SJSA1 (cell line): ENCODE measurements around the gene SLC15A3. TPM values are rescaled to one million over a fixed set of nuclear protein-coding genes. Genes with fewer than 3 reads are reported as not detected.

ENCODE experiments used
- DNase-seq, 2 experiments: peaks; one replicate each; pipeline ENCODE4 v3.0.0-alpha.2; 2015 to 2020; ENCODE audit warnings: low spot score in 2 of 2, low read depth in 1 of 2
- H3K27ac ChIP-seq: fragments of 250-450 bp; sonication (Bioruptor Pico); 2 replicates; pipeline ENCODE4 v1.5.1; 2020; ENCODE audit warnings: mild to moderate bottlenecking, moderate library complexity
- H3K27me3 ChIP-seq: fragments of 250-450 bp; sonication (Bioruptor Pico); replicated peaks from 2 replicates; pipeline ENCODE4 v1.5.1; 2020; ENCODE audit warnings: mild to moderate bottlenecking, moderate library complexity
- H3K36me3 ChIP-seq: fragments of 250-450 bp; sonication (Bioruptor Pico); 2 replicates; pipeline ENCODE4 v1.5.1; 2020; ENCODE audit warnings: mild to moderate bottlenecking
- H3K4me1 ChIP-seq: fragments of 250-450 bp; sonication (Bioruptor Pico); replicated peaks from 2 replicates; pipeline ENCODE4 v1.6.1; 2021; ENCODE audit warnings: mild to moderate bottlenecking
- H3K4me3 ChIP-seq: fragments of 250-450 bp; sonication (Bioruptor Pico); 2 replicates; pipeline ENCODE4 v1.5.1; 2020; ENCODE audit warnings: mild to moderate bottlenecking
- H3K9me3 ChIP-seq: fragments of 250-450 bp; sonication (Bioruptor Pico); replicated peaks from 2 replicates; pipeline ENCODE4 v1.5.1; 2020; ENCODE audit warnings: mild to moderate bottlenecking
- total RNA-seq: library from RNA; depleted of rRNA; stranded (reverse); fragments of >200 nt; shearing (Covaris generic); gene quantifications from 2 replicates; pipeline ENCODE4 v1.2.3, GENCODE V29; 2014

SLC15A3 gene
- total RNA-seq, 1 experiment from 2014 or later = 26.5 TPM

DNA sequence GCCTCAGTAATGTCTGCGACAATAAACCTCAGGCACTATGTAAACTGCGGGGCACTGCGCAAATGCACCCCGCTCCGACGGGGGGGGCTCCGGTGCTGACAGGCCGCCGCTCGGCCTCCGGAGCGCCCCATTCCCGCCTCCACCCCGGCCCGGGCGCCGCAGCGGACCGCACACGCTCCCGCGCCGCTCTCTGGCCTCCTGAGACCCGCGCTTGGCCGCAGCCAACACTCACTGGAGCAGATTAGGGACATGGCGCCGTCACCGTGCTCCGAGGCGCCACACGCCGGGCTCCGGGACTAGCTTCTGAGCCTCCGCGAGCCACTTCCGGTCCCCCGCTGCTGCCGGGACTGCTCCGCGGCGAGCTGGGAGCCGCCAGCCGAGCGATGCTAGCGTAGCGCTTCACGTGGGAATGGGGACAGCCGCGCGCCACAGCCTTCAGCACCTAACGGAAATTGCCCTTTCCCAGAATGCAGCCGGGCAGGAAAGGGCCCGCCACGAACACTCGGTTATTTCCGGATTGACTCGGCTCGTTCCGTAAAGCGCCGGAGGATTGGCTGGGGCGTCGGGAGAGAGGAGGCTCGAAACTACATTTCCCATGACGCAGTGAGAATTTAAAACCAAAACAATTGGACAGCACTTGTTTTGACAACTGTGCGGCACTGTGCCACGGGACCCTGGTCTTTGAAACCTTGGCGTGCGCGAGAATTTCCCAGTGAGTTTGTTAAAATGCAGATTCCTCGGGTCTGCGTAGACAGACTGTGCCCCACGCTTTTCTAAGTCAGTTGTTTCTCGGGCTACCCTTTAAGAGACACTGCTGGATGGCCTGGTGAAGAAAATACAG is 45.6 kb downstream of the SLC15A3 start, which contains the start of gene PRPF19:
TSS of gene PRPF19 (minus strand) at position 454 of the 841 bp plus-strand sequence. CDS start at position 251, 203 bp downstream.
- H3K27me3 ChIP-seq = no peaks in the 10 kb centered on the region
- H3K36me3 ChIP-seq = peaks cover 35% of the 10 kb centered on the region

DNA sequence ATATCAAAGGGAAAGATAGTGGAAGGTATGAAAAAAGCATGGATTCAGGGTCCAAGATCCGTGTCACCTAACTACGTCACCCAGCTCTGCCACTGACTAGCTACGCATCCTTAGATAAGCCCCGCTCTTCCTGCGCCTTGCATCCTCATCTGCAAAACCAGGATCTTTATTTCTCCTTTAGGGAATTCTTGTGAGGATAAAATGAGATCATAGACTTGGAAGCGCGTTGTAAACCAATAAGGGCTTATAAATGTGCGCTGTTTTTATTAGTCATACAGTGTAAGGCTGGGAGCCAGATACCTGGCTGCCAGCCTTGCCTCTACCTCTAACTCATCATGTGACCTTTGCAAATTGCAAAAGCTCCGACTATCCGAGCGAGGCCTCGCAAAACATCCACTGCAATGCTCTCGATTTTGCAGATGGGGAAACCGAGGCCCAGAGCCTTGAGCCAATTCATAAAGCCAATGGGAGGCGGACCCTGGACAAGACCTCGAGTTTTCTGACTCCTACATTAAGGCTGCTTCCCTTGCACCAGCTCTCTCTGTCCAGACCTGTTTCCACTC is 46.3 kb downstream of the SLC15A3 start:
- peaks cover 40% of the 10 kb centered on the region for H3K36me3 ChIP-seq
- no peaks in the 10 kb centered on the region for H3K27me3 ChIP-seq
- no peaks in the 10 kb centered on the region for H3K9me3 ChIP-seq
- H3K4me1 ChIP-seq = peaks cover 8% of the 10 kb centered on the region
- no peak for DNase-seq
- H3K4me3 ChIP-seq = peak overlapping the region; percentile 84
- peak overlapping the region; percentile 85 for H3K27ac ChIP-seq

More for the DNA sequence above, 45.6 kb downstream of the SLC15A3 start, which contains the start of gene PRPF19:
- H3K27ac ChIP-seq = peak within 1 kb of the TSS; percentile 85
- DNase-seq = peak; percentile 99 to 100
- no peaks in the 10 kb centered on the region for H3K9me3 ChIP-seq
- peaks cover 8% of the 10 kb centered on the region for H3K4me1 ChIP-seq
- H3K4me3 ChIP-seq = peak within 1 kb of the TSS; percentile 84

DNA sequence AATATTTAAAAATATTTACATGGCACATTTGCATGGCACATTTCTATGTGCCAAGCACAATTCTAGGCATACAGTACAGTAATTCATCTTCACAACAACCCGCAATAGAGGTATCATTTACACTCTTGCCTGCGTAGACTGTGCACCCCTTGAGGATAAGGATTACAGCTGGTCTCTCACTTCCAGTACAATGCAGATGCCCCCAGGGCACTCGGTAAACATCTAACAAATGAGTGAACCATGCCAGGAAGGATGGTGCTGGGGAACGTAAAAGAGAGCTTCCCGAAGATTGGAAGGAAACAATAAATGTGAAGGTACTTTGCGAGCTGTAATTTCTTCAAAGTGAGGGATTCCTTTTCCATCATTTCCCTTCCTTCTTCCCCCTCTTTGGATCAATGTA is 46.9 kb downstream of the SLC15A3 start:
- Histone ChIP-seq H3K27ac (no peak overlapping the region), H3K9me3 (no peaks in the 10 kb centered on the region), H3K4me1 (peaks cover 8% of the 10 kb centered on the region), H3K27me3 (no peaks in the 10 kb centered on the region), H3K36me3 (peaks cover 46% of the 10 kb centered on the region), H3K4me3 (peak overlapping the region; percentile 84)
- peak in 1 of 2 experiments; percentile 15 for DNase-seq

DNA sequence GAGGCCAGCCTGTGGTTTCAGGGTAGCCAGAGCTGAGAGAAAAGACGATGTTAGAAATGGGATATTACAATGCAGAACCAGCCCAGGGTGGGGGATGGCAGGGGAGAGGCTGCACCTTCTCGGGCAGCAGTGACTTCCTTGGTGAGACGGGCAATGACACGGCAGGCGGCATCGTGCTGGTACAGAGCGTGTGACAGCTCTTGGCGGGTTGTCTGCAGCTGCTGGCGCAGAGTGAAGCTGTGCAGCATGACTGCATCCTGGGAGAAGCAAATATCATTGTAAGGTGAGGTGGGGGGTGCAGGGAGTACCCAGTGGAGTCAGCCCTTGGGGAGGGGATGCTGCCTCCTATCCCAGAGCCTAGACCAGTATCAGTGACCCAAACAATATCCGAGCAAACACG is 49.4 kb downstream of the SLC15A3 start:
- no peaks in the 10 kb centered on the region for H3K27me3 ChIP-seq
- H3K27ac ChIP-seq = no peak overlapping the region
- H3K36me3 ChIP-seq = peaks cover 70% of the 10 kb centered on the region
- H3K4me1 ChIP-seq = peaks cover 8% of the 10 kb centered on the region
- no peaks in the 10 kb centered on the region for H3K9me3 ChIP-seq
- DNase-seq = no peak
- H3K4me3 ChIP-seq = no peak overlapping the region

DNA sequence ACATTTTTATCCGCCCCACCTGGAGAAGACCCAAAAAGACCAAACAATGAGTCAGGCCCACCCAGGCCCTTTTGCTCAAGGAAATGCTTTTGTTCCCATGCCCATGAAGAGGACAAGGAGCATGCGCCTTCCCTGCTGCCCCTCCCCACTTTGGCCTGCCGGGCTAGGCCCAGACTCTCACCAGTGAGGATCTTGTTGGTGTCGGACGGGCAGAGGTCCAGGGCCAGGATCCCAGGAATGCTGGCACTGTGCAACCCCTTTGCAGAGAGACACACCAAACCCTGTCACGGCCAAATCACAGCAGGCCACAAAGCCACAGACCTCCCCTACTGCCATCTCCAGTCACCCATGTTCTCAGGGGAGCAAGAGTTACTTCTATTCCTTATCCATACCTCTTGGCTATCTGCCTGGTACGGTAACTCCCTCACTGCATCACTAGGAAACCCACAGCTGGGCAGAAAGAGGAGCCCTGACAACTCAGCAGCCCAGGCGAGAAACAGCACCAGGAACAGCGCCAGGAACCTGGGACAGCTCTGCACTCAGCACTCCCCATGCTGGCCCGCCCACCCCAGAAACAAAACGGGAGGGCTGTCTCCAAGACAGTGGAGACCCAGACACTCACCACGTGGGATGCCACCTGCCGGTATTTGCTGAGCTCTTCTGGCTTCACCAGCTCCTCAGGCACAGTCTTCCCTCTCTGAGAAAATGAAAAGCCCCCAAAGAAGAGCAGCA is 51.1 kb downstream of the SLC15A3 start:
- H3K4me1 ChIP-seq = peaks cover 8% of the 10 kb centered on the region
- no peak overlapping the region for H3K27ac ChIP-seq
- DNase-seq = no peak
- H3K27me3 ChIP-seq = no peaks in the 10 kb centered on the region
- no peaks in the 10 kb centered on the region for H3K9me3 ChIP-seq
- no peak overlapping the region for H3K4me3 ChIP-seq
- peaks cover 85% of the 10 kb centered on the region for H3K36me3 ChIP-seq

DNA sequence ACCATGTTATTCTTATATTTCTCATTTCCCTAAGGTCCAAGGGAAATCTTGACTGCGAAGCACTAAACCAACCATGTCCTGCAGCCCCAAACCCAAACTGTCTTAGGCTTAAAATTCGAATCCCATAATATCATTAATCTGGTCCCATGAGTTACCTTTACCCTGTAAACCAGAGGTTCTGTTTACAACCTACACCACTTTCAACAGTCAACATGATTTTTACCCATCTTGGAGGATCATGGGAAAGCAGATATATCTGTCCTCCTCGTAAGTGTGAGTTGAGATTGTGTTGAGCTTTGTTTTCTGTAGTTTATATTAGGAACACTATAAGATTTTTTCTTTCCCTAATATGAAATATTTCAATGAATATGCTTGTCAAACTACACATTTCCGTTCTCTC is 52.0 kb downstream of the SLC15A3 start:
- Histone ChIP-seq H3K36me3 (peaks cover 93% of the 10 kb centered on the region), H3K27me3 (no peaks in the 10 kb centered on the region), H3K9me3 (no peaks in the 10 kb centered on the region)

DNA sequence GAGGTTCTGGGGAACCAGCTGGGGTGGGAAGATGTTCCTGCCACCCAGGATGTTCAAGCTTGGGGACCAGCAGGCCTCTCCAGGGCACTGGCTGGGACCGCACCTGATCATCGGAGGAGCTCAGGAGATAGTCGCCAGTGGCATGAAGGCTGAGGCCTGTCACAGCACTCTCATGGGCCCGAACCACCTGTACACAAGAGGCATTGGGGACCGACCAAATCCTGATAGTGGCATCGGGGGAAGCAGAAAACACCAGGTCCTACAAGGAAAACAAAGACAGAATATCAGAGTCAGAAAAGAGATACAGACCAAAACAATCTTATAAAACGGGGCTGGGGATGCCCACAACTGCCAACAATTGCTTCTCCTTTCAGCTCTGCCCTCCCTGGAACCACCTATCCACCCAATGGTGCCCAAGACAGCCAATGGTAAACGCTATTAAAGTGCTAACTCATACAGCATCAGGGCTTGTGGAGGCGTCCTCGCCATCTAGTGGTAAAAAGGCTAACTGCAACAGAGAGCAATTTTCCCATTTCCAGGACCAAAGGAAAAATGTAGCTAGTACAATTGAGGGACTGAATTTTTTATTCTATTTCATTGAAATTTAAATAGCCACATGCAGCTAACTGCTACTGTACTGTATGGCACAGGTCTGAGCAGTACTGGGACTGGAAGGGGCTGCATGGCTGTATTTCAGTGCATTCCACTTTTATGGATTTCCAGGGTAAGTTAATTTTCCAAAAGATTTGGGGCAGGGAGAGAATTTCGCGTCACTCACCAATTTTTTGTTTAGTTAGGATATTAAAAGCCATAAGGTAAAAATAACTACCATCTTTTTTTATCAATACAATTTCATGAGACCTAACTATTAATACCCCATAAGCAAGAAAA is 52.7 kb downstream of the SLC15A3 start:
- Histone ChIP-seq H3K27me3 (no peaks in the 10 kb centered on the region), H3K27ac (no peak overlapping the region), H3K4me3 (no peak overlapping the region), H3K36me3 (peaks cover 94% of the 10 kb centered on the region), H3K4me1 (no peaks in the 10 kb centered on the region), H3K9me3 (no peaks in the 10 kb centered on the region)
- DNase-seq = peak in 1 of 2 experiments; percentile 67

More for the DNA sequence above, 52.0 kb downstream of the SLC15A3 start:
- DNase-seq = no peak
- Histone ChIP-seq H3K4me1 (peaks cover 3% of the 10 kb centered on the region), H3K4me3 (no peak overlapping the region), H3K27ac (no peak overlapping the region)

DNA sequence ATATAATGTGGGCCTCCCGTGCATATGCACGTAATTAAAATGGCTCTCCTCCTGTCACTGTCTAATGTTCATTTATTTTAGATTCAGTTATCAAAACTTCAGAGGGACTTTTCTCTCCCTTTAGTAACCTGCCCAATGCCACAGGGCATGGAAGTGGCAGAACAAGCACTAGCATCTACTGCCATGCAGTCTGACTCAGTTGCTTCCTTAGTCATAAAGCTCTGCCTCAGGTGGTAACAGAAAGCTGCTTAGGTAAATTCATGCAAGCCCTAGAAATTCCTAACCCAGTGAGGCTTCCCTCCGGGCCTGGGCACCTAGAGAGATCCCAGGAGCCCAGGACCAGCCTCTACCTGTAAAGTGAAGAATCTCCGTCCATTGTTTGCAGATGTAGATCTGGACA is 54.5 kb downstream of the SLC15A3 start:
- no peaks in the 10 kb centered on the region for H3K27me3 ChIP-seq
- H3K9me3 ChIP-seq = no peaks in the 10 kb centered on the region
- no peak for DNase-seq
- no peaks in the 10 kb centered on the region for H3K4me1 ChIP-seq
- H3K4me3 ChIP-seq = no peak overlapping the region
- H3K27ac ChIP-seq = no peak overlapping the region
- H3K36me3 ChIP-seq = peaks cover 98% of the 10 kb centered on the region

DNA sequence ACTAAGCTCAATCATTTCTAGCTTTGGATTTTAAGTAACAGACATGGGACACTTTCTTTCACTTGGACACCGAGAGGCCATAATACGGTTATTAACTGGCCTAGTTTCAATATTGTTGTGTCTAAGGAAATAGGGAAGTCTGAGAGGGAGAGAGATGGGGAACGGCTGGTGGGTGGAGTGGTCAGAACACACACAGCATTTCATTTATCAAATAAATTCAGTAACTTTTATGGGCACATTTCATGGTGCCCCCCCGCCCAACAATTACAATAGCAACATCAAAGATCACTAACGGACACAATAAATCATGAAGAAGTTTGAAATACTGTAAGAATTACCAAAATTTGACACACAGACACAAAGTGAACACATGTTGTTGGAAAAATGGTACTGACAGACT is 56.3 kb downstream of the SLC15A3 start:
- H3K36me3 ChIP-seq = peaks cover 97% of the 10 kb centered on the region
- H3K4me1 ChIP-seq = no peaks in the 10 kb centered on the region
- no peak for DNase-seq
- H3K27ac ChIP-seq = no peak overlapping the region
- H3K27me3 ChIP-seq = no peaks in the 10 kb centered on the region
- no peak overlapping the region for H3K4me3 ChIP-seq
- no peaks in the 10 kb centered on the region for H3K9me3 ChIP-seq

DNA sequence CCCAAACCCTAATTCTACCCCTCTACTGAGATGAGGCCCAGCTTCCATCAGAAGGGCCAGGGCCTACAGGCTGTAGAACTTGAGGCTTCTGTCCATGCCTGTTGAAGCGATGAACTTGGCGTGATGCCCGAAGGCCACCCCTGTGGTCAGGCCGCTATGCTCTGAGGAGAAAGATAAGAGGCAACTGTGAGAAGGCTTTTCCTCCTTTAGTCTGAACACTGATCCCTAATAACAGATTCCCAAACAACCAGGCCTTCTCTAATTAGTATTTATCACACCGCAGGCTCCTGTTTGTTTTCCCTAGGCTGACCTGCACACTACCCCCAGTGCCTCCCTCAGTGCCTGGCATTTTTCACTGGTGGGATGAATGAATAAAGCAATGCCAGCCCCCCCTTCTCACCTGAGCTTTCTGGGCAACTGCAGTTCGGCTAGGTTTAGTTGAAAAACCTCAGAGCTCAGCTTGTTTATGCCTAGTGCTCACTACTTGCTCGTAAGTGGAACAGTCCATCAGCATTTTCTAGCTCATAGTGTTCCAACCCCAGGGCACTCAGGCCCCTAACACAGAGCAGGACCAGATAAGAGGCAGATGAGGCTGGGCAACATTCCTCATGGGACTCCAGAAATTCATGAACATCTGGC is 60.8 kb downstream of the SLC15A3 start:
- peaks cover 52% of the 10 kb centered on the region for H3K36me3 ChIP-seq
- H3K4me3 ChIP-seq = no peak overlapping the region
- H3K9me3 ChIP-seq = no peaks in the 10 kb centered on the region
- H3K27me3 ChIP-seq = no peaks in the 10 kb centered on the region
- no peak overlapping the region for H3K27ac ChIP-seq
- no peak for DNase-seq
- H3K4me1 ChIP-seq = no peaks in the 10 kb centered on the region

DNA sequence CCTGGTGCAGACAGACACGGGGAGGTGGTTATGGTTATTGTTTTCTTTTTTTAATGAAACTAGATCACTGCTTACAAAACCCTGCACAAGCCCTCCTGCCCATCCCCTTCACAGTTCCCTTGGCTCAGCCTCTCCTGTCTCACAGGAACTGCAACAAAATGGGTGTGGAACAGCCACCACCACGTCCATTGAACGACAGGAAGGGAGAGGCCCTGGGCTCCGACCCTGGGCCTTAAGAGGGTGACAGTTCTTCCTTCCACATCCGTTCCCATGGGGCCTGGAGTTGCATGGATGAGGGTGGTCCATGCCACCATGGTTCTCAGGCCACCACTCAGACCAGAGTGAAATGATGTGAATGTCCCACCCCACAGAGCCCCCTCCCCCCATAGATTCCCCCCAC is 61.3 kb downstream of the SLC15A3 start:
- H3K9me3 ChIP-seq = no peaks in the 10 kb centered on the region
- H3K36me3 ChIP-seq = peaks cover 47% of the 10 kb centered on the region
- no peak overlapping the region for H3K27ac ChIP-seq
- no peaks in the 10 kb centered on the region for H3K4me1 ChIP-seq
- no peak for DNase-seq
- H3K27me3 ChIP-seq = no peaks in the 10 kb centered on the region
- no peak overlapping the region for H3K4me3 ChIP-seq

DNA sequence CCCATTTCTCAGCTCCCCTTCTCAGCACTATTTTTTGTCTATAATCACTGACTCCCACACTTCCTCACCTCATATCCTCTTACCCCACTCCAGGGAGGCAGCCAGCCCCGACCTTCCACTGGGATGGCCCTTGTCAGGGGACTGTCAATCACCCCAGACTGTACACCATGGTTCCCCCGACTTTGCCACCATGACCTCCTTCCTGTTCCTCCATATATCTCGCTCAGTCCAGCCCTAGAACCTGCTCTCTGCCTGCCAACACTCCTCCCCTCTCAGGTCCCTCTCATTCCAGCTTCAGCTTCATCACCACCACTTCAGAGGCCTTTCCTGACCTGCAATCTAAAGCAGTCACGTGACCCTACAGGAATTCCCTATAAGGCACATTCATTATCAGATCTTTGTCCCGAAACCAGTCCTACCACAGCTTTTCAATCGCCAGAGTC is 62.1 kb downstream of the SLC15A3 start:
- H3K27me3 ChIP-seq = no peaks in the 10 kb centered on the region

DNA sequence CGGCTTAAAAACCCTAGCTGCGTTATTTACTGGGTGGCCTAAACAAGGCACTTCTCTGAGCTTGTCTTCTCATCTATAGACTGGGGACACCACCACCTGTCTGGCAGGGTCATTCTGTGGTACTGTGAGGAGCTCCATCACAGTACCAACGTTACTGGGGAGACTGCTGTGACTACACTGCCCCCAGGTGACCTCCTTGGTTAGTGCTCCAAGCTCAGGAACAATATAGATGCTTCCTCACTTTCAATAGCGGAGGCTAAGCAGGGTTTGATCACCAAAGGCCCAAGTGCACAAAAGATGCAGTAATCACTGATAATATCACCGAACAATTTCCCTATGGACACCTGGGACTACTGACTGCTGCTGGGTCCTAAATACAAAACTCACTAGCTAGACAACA is 64.4 kb downstream of the SLC15A3 start:
- Histone ChIP-seq H3K9me3 (no peaks in the 10 kb centered on the region), H3K4me1 (no peaks in the 10 kb centered on the region), H3K36me3 (peaks cover 15% of the 10 kb centered on the region), H3K27ac (no peak overlapping the region), H3K27me3 (no peaks in the 10 kb centered on the region), H3K4me3 (no peak overlapping the region)
- DNase-seq = peak in 1 of 2 experiments; percentile 39

More for the DNA sequence above, 62.1 kb downstream of the SLC15A3 start:
- no peak overlapping the region for H3K27ac ChIP-seq
- peaks cover 39% of the 10 kb centered on the region for H3K36me3 ChIP-seq
- no peaks in the 10 kb centered on the region for H3K9me3 ChIP-seq
- no peaks in the 10 kb centered on the region for H3K4me1 ChIP-seq
- H3K4me3 ChIP-seq = no peak overlapping the region
- no peak for DNase-seq
